HepG2 (cell line): ENCODE results near the gene DUSP9. TPM values are rescaled to one million over a fixed set of nuclear protein-coding genes. Genes with fewer than 3 reads are reported as not detected.

ENCODE experiments used
- ATAC-seq: fragments of 200-7000 bp; cut with Tn5 transposase; 3 replicates; pipeline ENCODE4 v1.9.1; 2020; ENCODE audit warnings: mild to moderate bottlenecking, moderate library complexity
- BruUV-seq: library from RNA; stranded (reverse); fragments of 400-500 nt; replicated peaks from 2 replicates; lab custom pipeline; 2021; lab: Mats Ljungman, UMichigan
- CTCF ChIA-PET: fragments of 300-600 bp; formaldehyde crosslinking; extraction: SDS; loops from one replicate; lab custom pipeline; 2021; ENCODE audit warnings: low total read pairs, inconsistent platforms, low intra/inter-chr PET ratio; lab: Yijun Ruan, JAX
- POLR2A ChIA-PET: fragments of 350-600 bp; sonication (Branson Sonifier 250); formaldehyde crosslinking; loops from one replicate; lab custom pipeline; 2020; ENCODE audit warnings: antibody characterized with exemption, inconsistent platforms; lab: Yijun Ruan, JAX
- DNase-seq: peaks from one replicate; pipeline ENCODE4 v3.0.0-alpha.2; 2015; ENCODE audit warnings: low spot score
- FAIRE-seq: peaks from 3 replicates; lab custom pipeline; 2011; peaks lifted over from hg19 to GRCh38; lab: Jason Lieb, UNC
- H2AFZ ChIP-seq: one replicate; pipeline ENCODE4 v1.6.1; 2011; ENCODE audit warnings: low read length, inconsistent platforms
- H3K27ac ChIP-seq: fragments of 300-600 bp; 3 replicates; pipeline ENCODE4 v1.8.0; 2011; ENCODE audit warnings: mixed run types, mild to moderate bottlenecking, mixed read lengths, low read length, inconsistent platforms; ENCODE audit not compliant: insufficient read depth; ENCODE audit errors: extremely low read length
- H3K27me3 ChIP-seq, 2 experiments: fragments of 200-600 bp in 1 of 2; 2 replicates in 1 of 2; 3 replicates in 1 of 2; pipeline versions ENCODE4 v1.6.0 to v1.8.0; 2011; ENCODE audit warnings: low read length in 2 of 2, mild to moderate bottlenecking in 2 of 2, moderate library complexity in 2 of 2, inconsistent platforms in 1 of 2; ENCODE audit not compliant: insufficient read depth in 2 of 2, control insufficient read depth in 1 of 2
- H3K36me3 ChIP-seq, 2 experiments: fragments of 200-600 bp in 1 of 2; replicated peaks in 1 of 2; 2 replicates in 1 of 2; 3 replicates in 1 of 2; pipeline versions ENCODE4 v1.5.1 to v1.8.0; 2011; ENCODE audit warnings: low read length in 2 of 2, inconsistent platforms in 1 of 2; ENCODE audit not compliant: insufficient read depth in 2 of 2, control insufficient read depth in 1 of 2
- H3K4me1 ChIP-seq: 2 replicates; pipeline ENCODE4 v1.5.1; 2012; ENCODE audit warnings: low read length, inconsistent platforms; ENCODE audit not compliant: insufficient read depth
- H3K4me2 ChIP-seq: 2 replicates; pipeline ENCODE4 v1.6.0; 2011; ENCODE audit warnings: low read depth, low read length, inconsistent platforms
- H3K4me3 ChIP-seq, 3 experiments: fragments of 200-600 bp in 1 of 3; sonication (generic), shearing (Covaris generic) in 1 of 3; replicated peaks in 1 of 3; 2 replicates each; pipeline ENCODE4 v1.5.1; 2011 to 2016; ENCODE audit warnings: low read length in 3 of 3, inconsistent platforms in 2 of 3, low read depth in 2 of 3, mild to moderate bottlenecking in 2 of 3, control low read depth in 1 of 3, mixed read lengths in 1 of 3; ENCODE audit not compliant: insufficient read depth in 1 of 3
- H3K79me2 ChIP-seq: one replicate; pipeline ENCODE4 v1.6.1; 2011; ENCODE audit warnings: low read length, inconsistent platforms; ENCODE audit not compliant: insufficient read depth
- H3K9ac ChIP-seq: 2 replicates; pipeline ENCODE4 v1.6.0; 2011; ENCODE audit warnings: mild to moderate bottlenecking, low read depth, low read length, inconsistent platforms; ENCODE audit not compliant: insufficient read depth
- H3K9me3 ChIP-seq: 2 replicates; pipeline ENCODE4 v1.5.1; 2012; ENCODE audit warnings: mild to moderate bottlenecking, low read length
- H4K20me1 ChIP-seq: 2 replicates; pipeline ENCODE4 v1.6.0; 2011; ENCODE audit warnings: inconsistent platforms, mild to moderate bottlenecking, low read length, moderate library complexity; ENCODE audit not compliant: insufficient read depth
- DDIT3 ChIP-seq: sonication (generic); formaldehyde crosslinking; IDR thresholded peaks from 2 replicates; pipeline ENCODE4 v1.4.0; 2020; ENCODE audit warnings: mild to moderate bottlenecking, missing genetic modification reagents
- GATAD2A ChIP-seq: IDR thresholded peaks from 2 replicates; pipeline ENCODE4 v1.6.1; 2016
- KDM1A ChIP-seq: IDR thresholded peaks from 2 replicates; pipeline ENCODE4 v1.6.1; 2016; ENCODE audit warnings: missing compliant biosample characterization
- KIAA2018 ChIP-seq: sonication (generic); formaldehyde crosslinking; IDR thresholded peaks from 2 replicates; pipeline ENCODE4 v1.5.0; 2020; ENCODE audit warnings: mild to moderate bottlenecking, missing genetic modification reagents, borderline replicate concordance
- MAX ChIP-seq: IDR thresholded peaks from 2 replicates; pipeline ENCODE4 v1.6.1; 2012; ENCODE audit warnings: inconsistent platforms
- PTBP1 ChIP-seq: fragments of 200-400 bp; formaldehyde crosslinking; IDR thresholded peaks from 2 replicates; pipeline ENCODE4 v1.6.1; 2018; ENCODE audit warnings: low read length, low read depth; ENCODE audit not compliant: poor library complexity, severe bottlenecking
- ZBTB38 ChIP-seq: sonication (generic); formaldehyde crosslinking; IDR thresholded peaks from 2 replicates; pipeline ENCODE4 v1.5.1; 2020; ENCODE audit warnings: mild to moderate bottlenecking, missing genetic modification reagents
- ZFX ChIP-seq: sonication (generic); formaldehyde crosslinking; IDR thresholded peaks from 2 replicates; pipeline ENCODE4 v1.4.0; 2020; ENCODE audit warnings: mild to moderate bottlenecking, low read depth, missing genetic modification reagents, moderate library complexity
- ZNF253 ChIP-seq: sonication (generic); formaldehyde crosslinking; IDR thresholded peaks from 2 replicates; pipeline ENCODE4 v1.8.0; 2022; ENCODE audit warnings: mild to moderate bottlenecking, missing genetic modification reagents, borderline replicate concordance
- ZNF687 ChIP-seq: sonication (generic); formaldehyde crosslinking; IDR thresholded peaks from 2 replicates; pipeline ENCODE4 v1.5.1; 2020; ENCODE audit warnings: mild to moderate bottlenecking, missing genetic modification reagents, moderate library complexity
- WGBS: methylation state at CpG from one replicate; pipeline ENCODE4 v1.1.6; 2017; ENCODE audit warnings: low lambda C conversion rate; 5-methylcytosine and 5-hydroxymethylcytosine counted together
- in situ Hi-C: cut with HindIII; loops from 2 replicates; pipeline ENCODE4 v1.10.0; 2017; ENCODE audit warnings: low pct_unique_long_range_greater_than_20kb; ENCODE audit not compliant: extremely low pct_ligation_motif_present
- intact Hi-C: fragments of 100-400 bp; cut with micrococcal nuclease; formaldehyde crosslinking; loops from one replicate; pipeline ENCODE4 v1.10.0; 2022; ENCODE audit not compliant: unreplicated experiment
- polyA plus RNA-seq, 8 experiments: library from polyadenylated mRNA; depleted of rRNA in 3 of 8; stranded (reverse) in 7 of 8; unstranded in 1 of 8; fragments of >200 nt; fragmentation: Illumina TruSeq in 4 of 8; extraction: Trizol in 4 of 8; gene quantifications; 2 replicates each; pipeline versions ENCODE4 v1.2.1 to v1.2.3, GENCODE V29; 2011 to 2016; ENCODE audit warnings: low read depth in 4 of 8, missing spikeins in 1 of 8, mixed read lengths in 1 of 8; ENCODE audit not compliant: insufficient read depth in 1 of 8
- total RNA-seq, 5 experiments: library from RNA; depleted of rRNA; stranded (reverse); fragments of >200 nt; fragmentation: Illumina TruSeq; extraction: Trizol; gene quantifications; 2 replicates each; pipeline ENCODE4 v1.2.3, GENCODE V29; 2016; ENCODE audit warnings: low read depth in 1 of 5

Gene DUSP9
- total and polyA plus RNA-seq, 2 of the 13 experiments (the other 11 are each of a cell fraction or from before 2014, with no cell fraction given): 235 to 435 TPM

GRCh38 chrX:153672531-153673427 is 25.8 kb downstream of the DUSP9 start:
- Histone ChIP-seq H3K4me3 (no peak overlapping the region), H3K27me3 (no peaks in the 10 kb centered on the region), H3K36me3 (no peaks in the 10 kb centered on the region), H3K9me3 (no peaks in the 10 kb centered on the region), H2AFZ (no peak overlapping the region), H4K20me1 (no peaks in the 10 kb centered on the region), H3K4me2 (peak overlapping the region; percentile 3; the same call in 1 of the 2 replicates), H3K79me2 (no peaks in the 10 kb centered on the region), H3K9ac (no peak overlapping the region), H3K27ac (no peak overlapping the region), H3K4me1 (peaks cover 72% of the 10 kb centered on the region)
- FAIRE-seq: no peak
- in situ Hi-C loops (loop anchor here (25.0 kb wide), 1 partner anchor 710 kb away; no protein-coding TSS in a partner anchor), intact Hi-C loops (no loop called here)
- CTCF ChIA-PET: no interaction called here
- BruUV-seq: no TSS peak
- POLR2A ChIA-PET: no interaction called here
- WGBS: 91% methylated on average over 27 of the region's 53 CpGs
- ATAC-seq: no peak
- no peak for DNase-seq
- TF ChIP-seq GATAD2A (CRISPR knock-in tag): no peak
- TF ChIP-seq ZNF253 (CRISPR knock-in tag): no peak
- peak; percentile 61 for TF ChIP-seq ZNF687
- 0 out of 2 replicates have a peak, but pooled peaks have one; percentile 16 for TF ChIP-seq ZFX (CRISPR knock-in tag)
- TF ChIP-seq MAX: peak; percentile 30; the same call in 1 of the 2 replicates
- TF ChIP-seq PTBP1: no peak
- no peak for TF ChIP-seq KDM1A
- TF ChIP-seq ZBTB38 (CRISPR knock-in tag): peak; percentile 58; the same call in 1 of the 2 replicates
- TF ChIP-seq DDIT3 (CRISPR knock-in tag): no peak
- TF ChIP-seq KIAA2018 (CRISPR knock-in tag): no peak
